HG03103 (cell line): Measurements from ENCODE around the gene MEI4.
"Not testable (repeated sequence)": the region's sequence is repeated elsewhere in the genome, so short reads cannot be mapped to it uniquely, and the experiment has no call there.

ENCODE experiments used
- ATAC-seq: cut with Tn5 transposase; IDR thresholded peaks from one replicate; pipeline ENCODE4 v1.9.1; 2021; ENCODE audit warnings: low read depth; ENCODE audit not compliant: unreplicated experiment

MEI4 gene

DNA sequence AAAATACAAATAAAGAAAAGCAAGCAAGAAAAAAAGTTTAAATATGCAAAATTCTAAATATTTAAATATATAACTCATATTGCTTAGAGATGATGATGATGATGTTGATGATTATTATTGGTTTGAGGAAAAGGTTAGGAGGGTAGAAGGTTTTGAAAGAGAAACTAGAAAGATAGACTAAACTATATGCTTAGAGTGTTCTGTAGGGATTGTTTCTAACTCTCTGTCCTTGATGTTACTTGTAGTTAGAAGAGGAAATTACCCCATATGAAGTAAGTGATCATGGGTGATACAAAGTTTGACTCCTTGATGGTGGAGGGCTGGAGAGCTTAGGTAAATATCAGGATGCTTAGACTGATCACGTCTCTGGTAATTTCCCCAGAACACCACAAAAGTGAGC, 159.5 kb downstream of the MEI4 start:
- no peak for ATAC-seq

DNA sequence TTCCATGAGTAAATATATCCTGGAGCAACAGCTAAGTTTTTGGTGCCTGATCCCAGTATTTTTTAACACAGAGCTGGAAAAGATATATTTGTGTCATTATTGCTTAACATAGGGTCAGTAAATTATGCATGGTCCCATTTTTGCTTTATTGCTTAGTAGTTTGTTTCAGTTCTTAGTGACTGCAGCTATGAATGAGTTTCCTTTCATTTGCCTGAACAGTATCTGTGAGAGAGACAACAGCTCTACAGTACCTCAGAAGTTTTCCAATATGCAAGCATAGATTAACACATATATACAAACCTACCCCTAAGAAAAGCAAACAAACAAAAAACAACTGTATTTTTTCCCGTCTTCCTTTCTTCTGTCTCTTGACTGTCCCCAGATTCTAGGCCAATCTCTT, 160.3 kb downstream of the MEI4 start:
- no peak for ATAC-seq

DNA sequence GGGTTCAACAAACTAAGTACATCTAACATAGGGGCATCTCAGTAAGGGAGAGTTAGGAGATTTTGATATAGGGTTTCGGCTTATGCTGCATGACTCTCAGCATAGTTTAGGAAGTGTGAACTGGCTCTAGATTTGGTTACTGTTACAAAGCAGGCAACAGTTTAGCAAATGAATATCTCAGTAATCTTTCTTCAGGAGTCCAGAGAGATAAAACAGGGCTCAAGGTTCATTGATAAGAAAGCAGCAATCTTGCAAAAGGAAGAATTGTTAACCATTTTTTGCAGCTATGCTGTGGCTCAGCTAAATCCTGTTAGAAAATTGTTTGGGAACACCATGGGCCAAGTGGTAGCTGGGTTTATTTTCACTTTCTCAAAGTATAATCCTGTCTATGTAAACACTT, 161.3 kb downstream of the MEI4 start:
- ATAC-seq, result no peak

DNA sequence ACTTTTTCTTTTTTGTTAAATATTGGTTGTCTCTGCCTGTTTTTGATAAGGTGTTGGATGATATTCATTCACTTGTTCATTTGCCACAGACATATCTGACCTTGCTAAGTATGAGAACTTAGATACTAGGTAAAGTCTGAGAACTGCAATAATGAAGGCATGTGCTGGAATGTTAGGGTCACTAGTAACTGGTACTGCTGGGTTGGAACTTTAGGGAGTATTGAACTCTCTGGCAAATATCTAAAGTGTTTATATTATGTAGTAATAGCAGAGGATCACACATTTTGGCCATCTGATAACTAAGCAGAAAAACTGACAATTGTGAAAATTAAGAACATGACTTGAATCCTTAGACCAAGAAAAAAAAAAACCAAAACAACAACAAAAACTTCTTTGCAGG, 162.7 kb downstream of the MEI4 start:
- ATAC-seq, result no peak

DNA sequence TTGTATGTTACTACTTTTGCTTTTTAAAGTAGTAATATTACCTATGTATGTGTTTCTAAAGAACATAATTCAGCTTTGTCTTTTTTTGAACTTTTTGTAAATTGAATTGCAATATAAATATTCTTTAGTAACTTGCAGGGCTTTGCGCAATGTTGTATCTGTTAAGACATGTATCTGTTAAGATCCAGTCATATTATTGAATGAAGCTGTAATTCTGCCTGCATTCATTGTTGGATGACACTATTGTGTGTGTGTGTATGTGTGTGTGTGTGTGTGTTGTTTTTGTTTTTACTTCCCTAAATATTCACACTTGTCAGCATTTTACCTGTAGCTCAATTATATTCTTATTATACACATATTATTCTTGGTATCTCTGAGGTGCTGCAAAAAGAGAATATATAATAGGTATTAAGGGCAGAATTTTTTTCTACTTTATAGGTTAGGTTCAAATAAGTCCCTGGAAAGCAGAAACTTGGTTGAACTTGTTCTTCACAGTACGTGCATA, 164.0 kb downstream of the MEI4 start:
- ATAC-seq, result no peak

DNA sequence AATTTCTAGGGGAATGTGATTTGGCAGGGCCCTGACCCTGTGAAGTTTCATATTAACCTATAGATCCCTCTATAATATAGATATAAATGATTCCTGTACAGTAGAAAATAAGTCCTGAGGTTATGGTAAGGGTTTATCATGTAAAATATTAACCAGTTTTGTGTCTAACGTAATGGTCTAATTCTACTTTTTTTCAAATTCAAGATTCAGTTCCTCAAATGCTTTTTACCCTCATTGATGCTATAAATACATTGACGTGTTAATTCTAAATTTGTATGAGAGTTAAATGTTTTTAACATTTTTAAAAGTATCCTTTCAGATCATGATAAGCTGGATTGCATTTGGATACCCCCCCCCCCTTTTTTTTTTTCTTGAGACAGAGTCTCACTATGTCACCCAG, 169.4 kb downstream of the MEI4 start:
- no peak for ATAC-seq

DNA sequence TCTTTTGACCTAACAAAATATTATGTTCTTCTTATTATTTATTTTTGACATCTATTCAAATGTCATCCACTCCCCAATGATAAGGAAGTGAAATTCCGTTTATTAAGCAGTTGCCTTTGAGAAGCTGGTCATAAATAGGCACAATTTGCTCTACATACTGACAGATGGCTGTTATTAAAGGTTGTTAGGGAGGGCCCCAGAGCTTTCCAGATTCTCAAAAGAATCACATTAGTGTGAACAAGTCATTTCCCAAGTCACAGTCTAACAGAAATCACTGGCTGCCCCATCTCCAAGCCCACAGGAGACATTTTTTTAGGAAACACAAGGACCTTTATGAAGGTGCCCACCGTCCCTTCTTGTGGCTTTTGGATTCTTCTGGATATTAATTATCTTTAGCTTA, 172.4 kb downstream of the MEI4 start:
- no peak for ATAC-seq

DNA sequence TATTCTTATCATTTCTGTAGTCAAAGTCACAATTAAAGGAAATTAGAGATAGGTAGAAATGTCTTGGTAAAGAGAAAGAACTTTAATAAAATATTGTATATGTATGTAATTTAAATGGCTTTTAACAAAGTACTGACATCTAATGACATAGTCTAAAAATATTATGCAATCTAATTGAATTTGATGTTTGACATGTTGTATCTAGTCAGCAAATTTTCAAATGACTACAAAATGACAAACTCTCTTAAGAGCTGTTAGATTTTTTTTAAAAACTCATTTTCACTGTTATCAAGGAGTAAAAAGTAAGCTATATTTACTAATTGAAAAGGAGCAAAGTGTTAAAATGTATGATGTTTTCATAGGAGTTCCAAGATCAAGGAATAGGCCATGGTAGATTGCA, 176.9 kb downstream of the MEI4 start:
- ATAC-seq, result no peak

DNA sequence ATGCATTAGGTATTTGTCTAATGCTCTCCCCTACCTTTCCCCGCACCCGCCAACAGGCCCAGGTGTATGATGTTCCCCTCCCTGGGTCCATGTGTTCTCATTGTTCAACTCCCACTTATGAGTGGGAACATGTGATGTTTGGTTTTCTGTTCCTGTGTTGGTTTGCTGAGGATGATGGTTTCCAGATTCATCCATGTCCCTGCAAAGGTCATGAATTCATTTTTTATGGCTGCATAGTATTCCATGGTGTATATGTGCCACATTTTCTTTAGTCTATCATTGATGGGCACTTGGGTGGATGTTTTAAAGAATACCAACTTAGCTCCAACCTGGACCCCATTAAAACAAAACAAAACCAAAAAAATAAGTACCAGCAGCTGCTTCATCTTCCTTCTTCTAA, 180.9 kb downstream of the MEI4 start:
- not testable (repeated sequence) for ATAC-seq

DNA sequence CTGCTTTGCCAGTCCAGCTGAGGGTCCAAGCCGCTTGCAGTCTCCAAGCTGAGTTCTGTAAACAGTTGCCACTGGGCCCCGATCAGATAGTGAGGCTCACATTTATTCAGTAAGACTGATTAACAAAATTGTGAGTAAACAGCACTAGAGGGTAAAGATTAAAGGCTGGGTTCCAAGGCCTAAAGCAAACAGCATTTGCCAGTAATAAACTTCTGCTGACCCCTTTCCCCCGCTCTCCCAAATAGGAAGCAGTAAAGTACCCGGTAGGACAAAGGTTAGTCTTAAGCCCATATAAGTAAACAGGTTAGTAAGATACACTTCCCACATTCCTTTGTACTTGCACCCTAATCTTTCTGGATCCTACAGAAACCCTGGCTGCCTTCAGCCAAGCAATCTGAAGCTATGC, 181.8 kb downstream of the MEI4 start:
- no peak for ATAC-seq

DNA sequence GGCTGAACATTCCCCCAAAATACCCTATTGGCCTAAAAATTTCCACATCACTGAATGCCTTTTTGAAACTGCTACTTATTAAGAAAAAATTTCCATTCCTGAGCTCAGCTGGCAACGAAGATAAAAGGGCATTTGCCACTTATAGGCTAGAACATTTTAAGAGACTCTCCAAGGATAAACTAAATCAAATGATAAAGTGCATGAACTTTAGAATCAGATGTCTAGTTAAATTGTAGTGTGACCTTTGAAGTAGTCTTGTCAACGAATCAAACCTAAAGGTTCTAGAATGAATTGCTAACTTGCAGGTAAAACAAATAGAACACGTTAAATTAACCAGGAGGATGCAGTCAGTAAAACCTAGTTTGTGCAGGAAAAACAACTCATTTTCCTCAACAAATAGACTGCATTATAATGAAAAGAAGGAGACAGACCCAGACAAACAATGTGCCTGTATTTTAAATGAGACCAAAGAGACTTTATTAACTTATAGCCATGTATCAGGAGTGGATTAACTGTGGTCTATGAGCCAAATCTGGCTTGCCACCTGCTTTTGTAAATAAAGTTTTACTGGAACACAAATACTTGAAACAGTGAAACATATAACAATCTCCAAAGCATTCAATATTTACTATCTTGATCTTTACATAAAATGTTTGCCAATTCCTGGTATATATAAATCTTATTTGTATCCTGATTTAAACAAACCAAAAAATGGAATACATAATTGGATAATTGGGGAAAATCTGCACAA, 184.4 kb downstream of the MEI4 start:
- no peak for ATAC-seq

DNA sequence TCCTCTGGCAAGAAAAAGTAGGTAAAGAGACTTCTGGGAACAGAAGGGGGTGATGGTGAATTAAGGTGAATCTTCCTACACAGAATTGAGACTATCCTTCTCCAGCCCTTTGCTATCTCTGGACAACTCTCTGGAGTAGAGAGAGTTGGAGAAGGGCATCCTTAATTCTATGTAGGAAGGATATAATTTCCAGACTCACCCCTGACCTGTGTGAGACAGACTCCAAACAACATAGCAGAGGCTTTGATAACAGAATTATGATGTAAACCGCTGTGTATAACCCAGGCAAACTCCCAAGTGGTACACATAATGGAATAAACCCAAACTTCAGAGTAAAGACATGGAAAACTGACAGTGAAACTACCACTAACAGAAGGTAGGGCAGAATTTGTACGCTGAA, 186.5 kb downstream of the MEI4 start:
- ATAC-seq, result no peak

DNA sequence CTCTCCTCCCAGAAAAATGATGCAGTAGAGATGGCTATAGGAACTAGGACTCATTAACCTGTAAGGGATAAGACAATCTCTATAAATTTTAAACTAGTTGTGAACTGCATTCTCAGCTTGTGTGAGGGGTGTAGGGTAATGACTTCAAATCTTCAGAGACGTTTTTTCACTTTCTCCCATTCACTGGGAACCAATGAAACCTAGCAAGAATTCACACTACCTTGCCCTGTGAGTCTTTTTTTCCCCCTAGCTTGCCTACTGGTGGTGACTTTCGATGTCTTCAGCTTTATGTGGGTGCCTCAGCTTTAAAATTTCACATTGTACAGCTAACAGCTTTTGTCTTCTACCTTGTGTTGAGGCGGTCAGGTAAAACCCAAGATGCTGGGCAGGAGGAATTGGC, 192.0 kb downstream of the MEI4 start:
- ATAC-seq, result no peak

DNA sequence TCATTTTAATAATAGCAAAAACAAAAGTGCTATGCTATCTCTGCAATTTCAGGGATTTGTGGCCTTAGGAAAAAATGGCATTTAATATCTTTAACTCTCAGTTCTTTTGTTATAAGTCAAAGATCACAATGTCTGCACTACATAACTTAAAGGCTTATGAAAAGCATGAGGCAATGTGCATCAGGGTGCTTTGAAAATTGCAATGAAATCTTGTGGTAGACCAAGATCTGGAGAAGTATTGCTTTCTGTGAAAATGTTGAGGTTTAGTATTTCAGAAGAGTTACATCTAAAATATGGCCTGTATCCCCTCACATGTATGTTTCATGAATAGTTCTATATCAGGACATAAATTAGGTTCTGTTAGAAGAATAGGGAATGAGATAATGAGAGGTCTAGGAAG, 200.6 kb downstream of the MEI4 start:
- no peak for ATAC-seq

DNA sequence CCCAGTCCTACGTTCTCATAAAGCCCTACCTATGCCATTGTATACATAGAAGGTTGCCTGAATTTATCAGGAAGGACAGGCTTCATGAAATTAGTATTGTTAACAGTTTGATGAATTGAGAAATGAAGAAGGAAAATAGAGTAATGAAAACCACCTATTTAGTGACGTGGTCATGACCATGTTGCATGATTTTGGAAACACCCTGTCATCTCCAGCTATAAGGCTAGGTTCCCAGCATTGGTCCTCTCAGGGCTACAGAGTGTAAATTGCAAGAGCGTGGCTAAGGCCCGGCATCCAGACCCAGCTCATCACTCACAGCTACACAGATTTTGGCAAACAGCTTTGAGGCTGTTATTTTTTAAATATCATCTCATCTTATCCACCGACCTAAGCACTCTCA, 203.6 kb downstream of the MEI4 start:
- no peak for ATAC-seq

DNA sequence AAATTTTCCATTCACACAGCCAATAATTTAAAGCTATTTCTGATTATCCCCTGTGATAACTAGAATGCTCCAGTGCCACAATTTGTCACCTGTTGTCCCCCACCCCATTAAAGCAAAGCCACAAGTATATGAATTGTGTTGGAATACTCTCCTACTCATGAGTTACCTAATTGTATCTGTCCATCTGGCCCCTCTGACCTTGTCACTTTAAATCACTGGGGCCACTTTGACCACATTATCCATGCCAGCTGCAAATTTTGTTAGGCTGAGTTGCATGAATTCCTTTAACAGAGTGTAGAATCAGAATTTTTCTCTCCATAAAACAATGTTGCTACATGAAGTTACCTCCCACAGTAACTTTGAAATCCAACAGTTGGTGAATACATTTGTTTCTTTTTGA, 204.6 kb downstream of the MEI4 start:
- ATAC-seq, result no peak

DNA sequence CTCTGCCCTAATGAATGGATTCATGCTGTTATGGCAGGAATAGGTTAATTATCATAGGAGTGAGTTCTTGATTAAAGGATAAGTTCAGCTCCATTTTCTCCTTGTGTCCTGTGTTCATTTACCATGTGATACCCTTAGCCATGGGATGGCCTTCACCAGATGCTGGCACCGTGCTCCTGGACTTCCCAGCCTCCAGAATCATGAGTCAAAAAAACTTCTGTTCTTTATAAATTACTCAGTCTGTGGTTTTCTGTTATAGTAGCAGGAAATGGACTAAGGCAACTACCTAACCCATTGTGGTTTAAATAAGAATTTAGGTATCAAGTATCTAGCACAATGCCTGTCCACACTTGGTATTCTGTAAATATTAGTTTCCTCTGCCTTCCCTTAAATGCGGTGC, 223.5 kb downstream of the MEI4 start:
- ATAC-seq, result no peak

DNA sequence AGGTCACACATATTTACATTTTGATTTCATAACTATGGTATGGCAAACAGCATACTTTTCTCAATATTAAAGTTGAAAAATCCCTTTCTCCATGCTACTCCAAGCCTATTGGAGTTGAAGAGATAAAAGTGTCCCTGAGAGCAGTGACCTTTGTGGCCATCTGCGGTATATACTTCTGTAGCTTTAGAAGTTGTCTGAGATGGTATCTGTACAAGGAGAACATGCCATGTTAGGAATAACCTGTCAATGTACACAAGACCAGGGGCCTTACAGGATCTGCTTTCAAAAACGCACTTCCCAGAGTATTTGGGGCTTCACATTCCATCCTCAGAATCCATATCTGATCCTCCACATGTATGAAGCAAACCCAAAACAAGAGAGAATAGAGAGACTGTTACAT, 226.7 kb downstream of the MEI4 start:
- no peak for ATAC-seq

DNA sequence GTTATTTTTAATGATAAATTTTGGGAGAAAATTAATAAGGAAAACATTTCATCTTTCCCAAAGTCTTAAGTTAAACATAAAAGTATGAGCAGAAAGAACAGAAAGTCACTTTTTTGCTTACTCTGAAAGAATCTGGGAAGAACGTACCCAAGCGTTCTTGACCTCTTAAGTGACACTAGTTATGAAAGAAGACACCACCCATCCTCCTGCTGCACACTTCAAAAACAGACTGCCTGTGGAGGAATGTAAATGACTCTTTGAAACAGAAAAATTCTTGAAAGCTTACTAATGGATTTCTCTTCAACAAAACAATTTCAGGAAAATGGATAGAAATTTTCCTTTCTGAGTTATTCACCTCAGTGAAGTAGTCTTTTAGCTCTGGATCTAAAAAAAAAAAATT, 227.7 kb downstream of the MEI4 start:
- no peak for ATAC-seq

DNA sequence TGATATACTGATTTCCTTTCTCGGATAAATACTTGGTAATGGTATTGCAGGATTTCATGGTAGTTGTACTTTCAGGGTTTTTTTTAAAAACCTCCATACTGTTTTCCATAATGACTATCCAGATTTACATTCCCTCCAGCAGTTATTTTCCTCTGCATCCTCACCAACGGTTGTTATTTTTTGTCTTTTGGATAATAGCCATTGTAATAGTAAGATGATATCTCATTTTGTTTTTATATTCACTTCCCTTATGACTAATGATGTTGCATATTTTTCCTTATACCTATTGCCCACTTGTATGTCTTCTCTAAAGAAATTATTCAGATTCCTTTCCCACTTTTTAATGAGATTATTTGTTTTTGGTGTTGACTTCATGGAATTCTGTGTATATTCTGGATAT, 231.0 kb downstream of the MEI4 start:
- no peak for ATAC-seq

DNA sequence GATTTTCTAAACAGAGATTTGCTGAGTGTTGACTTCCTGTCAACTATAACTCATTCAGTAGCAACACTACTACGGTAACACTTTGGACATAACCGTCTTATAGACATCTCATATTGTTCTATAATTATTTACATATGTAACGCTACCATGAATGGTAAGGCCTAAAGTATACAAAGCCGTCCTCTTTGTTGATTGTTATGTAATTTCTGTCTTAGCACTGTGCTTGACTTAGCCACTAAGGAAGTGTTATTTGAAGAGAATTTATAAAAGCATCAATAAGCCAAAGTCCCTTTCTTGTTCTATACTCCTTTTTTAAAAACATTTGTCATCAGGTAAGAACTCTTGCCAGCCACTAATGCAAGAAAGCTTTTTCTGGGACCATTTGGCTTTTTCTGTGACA, 240.6 kb downstream of the MEI4 start:
- no peak for ATAC-seq

DNA sequence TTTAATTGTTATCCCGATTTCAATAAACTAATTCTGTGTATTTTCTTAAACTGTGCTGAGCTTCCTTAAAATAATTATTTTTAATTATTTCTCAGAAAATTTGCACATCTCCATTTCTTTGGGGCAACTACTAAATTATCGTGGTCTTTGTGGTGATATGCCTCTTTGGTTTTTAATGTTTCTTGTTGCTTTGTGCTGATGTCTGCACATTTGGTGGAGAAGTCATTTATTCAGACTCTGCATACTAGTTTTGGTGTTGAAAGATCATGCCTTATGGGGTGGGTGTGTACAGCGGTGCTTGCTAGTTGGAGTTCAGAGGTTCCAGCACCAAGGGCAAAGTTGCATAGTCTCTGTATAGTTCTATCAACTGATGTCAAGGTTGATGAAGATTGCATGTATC, 253.2 kb downstream of the MEI4 start:
- no peak for ATAC-seq

DNA sequence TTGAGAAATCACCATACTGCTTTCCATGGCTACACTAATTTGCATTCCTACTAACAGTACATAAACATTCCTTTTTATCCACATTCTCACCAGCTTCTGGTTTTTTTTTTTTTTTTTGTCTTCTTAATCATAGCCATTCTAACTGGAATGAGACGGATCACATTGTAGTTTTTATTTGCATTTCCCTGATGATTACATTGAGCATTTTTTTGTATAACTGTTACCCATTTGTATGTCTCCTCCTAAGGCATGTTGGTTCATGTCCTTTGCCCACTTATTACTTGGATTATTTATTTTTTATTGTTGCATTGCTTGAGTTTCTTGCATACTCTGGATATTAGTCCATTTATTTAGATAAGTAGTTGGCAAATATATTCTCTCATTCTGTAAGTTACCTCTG, 258.0 kb downstream of the MEI4 start:
- no peak for ATAC-seq
